ENCODE data around the gene FIBCD1.

The FIBCD1 gene

GRCh38 chr9:130927995-130928900 is 10.8 kb downstream of the FIBCD1 start:
- peak overlapping the region; percentile 5; the same call in 1 of the 2 replicates for H3K27ac ChIP-seq
- TF ChIP-seq CTCF (conservative IDR thresholded peaks at IDR 0.05): no peak
- no peak for TF ChIP-seq ZFX (IDR thresholded peaks at IDR 0.05)

GRCh38 chr9:130927338-130927737 is 11.7 kb downstream of the FIBCD1 start:
- no peak overlapping the region for H3K27ac ChIP-seq
- TF ChIP-seq ZFX (IDR thresholded peaks at IDR 0.05): no peak
- no peak for TF ChIP-seq CTCF (conservative IDR thresholded peaks at IDR 0.05)

- TF ChIP-seq ZFX (IDR thresholded peaks at IDR 0.05): no peak
- no peak for TF ChIP-seq CTCF (conservative IDR thresholded peaks at IDR 0.05)
- H3K27ac ChIP-seq: no peak overlapping the region
These were observed 13.9 kb downstream of the FIBCD1 start for GRCh38 chr9:130925050-130925678.

GRCh38 chr9:130924448-130924788 is 14.6 kb downstream of the FIBCD1 start:
- H3K27ac ChIP-seq: no peak overlapping the region
- TF ChIP-seq CTCF (conservative IDR thresholded peaks at IDR 0.05) (no peak), ZFX (IDR thresholded peaks at IDR 0.05) (no peak)

- H3K27ac ChIP-seq: no peak overlapping the region
- no peak for TF ChIP-seq CTCF (conservative IDR thresholded peaks at IDR 0.05)
- no peak for TF ChIP-seq ZFX (IDR thresholded peaks at IDR 0.05)
These were observed 15.2 kb downstream of the FIBCD1 start for GRCh38 chr9:130923611-130924447.

GRCh38 chr9:130922893-130923610 is 16.0 kb downstream of the FIBCD1 start:
- H3K27ac ChIP-seq: no peak overlapping the region
- TF ChIP-seq CTCF (conservative IDR thresholded peaks at IDR 0.05) (no peak), ZFX (IDR thresholded peaks at IDR 0.05) (no peak)

Data from C4-2B (cell line).